GM23338 (cell line): ENCODE data around the gene RIC1. TPM values are rescaled to one million over a fixed set of nuclear protein-coding genes. Genes with fewer than 3 reads are reported as not detected.

Experiments used
- ATAC-seq: fragments of 200-7000 bp; cut with Tn5 transposase; 3 replicates; pipeline ENCODE4 v1.9.1; 2020
- DNase-seq: peaks from one replicate; pipeline ENCODE4 v3.0.0-alpha.2; 2015; ENCODE audit warnings: low spot score
- H2AFZ ChIP-seq: fragments of 200-600 bp; sonication (generic); 2 replicates; pipeline ENCODE4 v1.8.0; 2016; ENCODE audit warnings: antibody characterized with exemption, mild to moderate bottlenecking, moderate library complexity
- H3F3A ChIP-seq: fragments of 200-600 bp; sonication (generic); replicated peaks from 2 replicates; pipeline ENCODE4 v1.8.0; 2017; ENCODE audit warnings: antibody characterized with exemption, mixed run types, low read depth
- H3K27ac ChIP-seq: fragments of 200-600 bp; sonication (generic); 2 replicates; pipeline ENCODE4 v1.6.1; 2016; ENCODE audit warnings: low read depth
- H3K27me3 ChIP-seq: fragments of 200-600 bp; sonication (generic); 2 replicates; pipeline ENCODE4 v1.8.0; 2016; ENCODE audit warnings: mild to moderate bottlenecking, mixed run types, moderate library complexity; ENCODE audit not compliant: insufficient read depth
- H3K36me3 ChIP-seq: fragments of 200-600 bp; sonication (generic); 2 replicates; pipeline ENCODE4 v1.8.0; 2016; ENCODE audit warnings: mild to moderate bottlenecking; ENCODE audit not compliant: insufficient read depth
- H3K4me1 ChIP-seq: fragments of 200-600 bp; sonication (generic); 2 replicates; pipeline ENCODE4 v1.8.0; 2016; ENCODE audit warnings: mild to moderate bottlenecking, moderate library complexity; ENCODE audit not compliant: insufficient read depth
- H3K4me2 ChIP-seq: fragments of 200-600 bp; sonication (generic); 2 replicates; pipeline ENCODE4 v1.7.1; 2017; ENCODE audit warnings: mixed run types
- H3K4me3 ChIP-seq: fragments of 200-600 bp; sonication (generic); 2 replicates; pipeline ENCODE4 v1.6.1; 2016; ENCODE audit warnings: mixed run types
- H3K79me2 ChIP-seq: fragments of 200-600 bp; sonication (generic); replicated peaks from 2 replicates; pipeline ENCODE4 v1.8.0; 2017; ENCODE audit warnings: mild to moderate bottlenecking; ENCODE audit not compliant: insufficient read depth
- H3K9me2 ChIP-seq: fragments of 200-600 bp; sonication (generic); 2 replicates; pipeline ENCODE4 v1.8.0; 2017; ENCODE audit not compliant: insufficient read depth
- H4K20me1 ChIP-seq: fragments of 200-600 bp; sonication (generic); replicated peaks from 2 replicates; pipeline ENCODE4 v1.8.0; 2017; ENCODE audit warnings: mild to moderate bottlenecking; ENCODE audit not compliant: insufficient read depth
- H3K27ac Mint-ChIP-seq: 2 replicates; pipeline ENCODE4 v1.8.0; 2020; ENCODE audit warnings: inconsistent platforms, mild to moderate bottlenecking, moderate library complexity, mixed read lengths
- H3K27me3 Mint-ChIP-seq: 3 replicates; pipeline ENCODE4 v1.8.0; 2022; ENCODE audit warnings: low read depth, mild to moderate bottlenecking, moderate library complexity, mixed read lengths, inconsistent platforms; ENCODE audit not compliant: insufficient read depth, poor library complexity
- H3K36me3 Mint-ChIP-seq: 3 replicates; pipeline ENCODE4 v1.8.0; 2021; ENCODE audit warnings: low read depth, mild to moderate bottlenecking, inconsistent platforms, moderate library complexity, mixed read lengths
- H3K4me1 Mint-ChIP-seq: 3 replicates; pipeline ENCODE4 v1.8.0; 2020; ENCODE audit warnings: mild to moderate bottlenecking, inconsistent platforms, mixed read lengths
- H3K4me3 Mint-ChIP-seq: 3 replicates; pipeline ENCODE4 v1.8.0; 2021; ENCODE audit warnings: moderate library complexity, mild to moderate bottlenecking, inconsistent platforms, mixed read lengths
- H3K9me3 Mint-ChIP-seq: 3 replicates; pipeline ENCODE4 v1.8.0; 2020; ENCODE audit warnings: moderate library complexity, mild to moderate bottlenecking, inconsistent platforms, mixed read lengths
- CREB1 ChIP-seq: fragments of 250-450 bp; sonication (Bioruptor Pico); IDR thresholded peaks from 2 replicates; pipeline ENCODE4 v1.5.0; 2020; ENCODE audit warnings: low read depth, mild to moderate bottlenecking, moderate library complexity
- CTCF ChIP-seq, 2 experiments: fragments of 200-600 bp in 1 of 2; sonication (generic) in 1 of 2; conservative IDR thresholded peaks; 2 replicates each; pipeline versions ENCODE4 v1.5.1 to v1.6.1; 2016 to 2017; ENCODE audit warnings: antibody characterized with exemption in 2 of 2, low read depth in 2 of 2, mild to moderate bottlenecking in 2 of 2, moderate library complexity in 1 of 2
- ETS1 ChIP-seq: IDR thresholded peaks from 2 replicates; pipeline ENCODE4 v1.6.1; 2016; ENCODE audit warnings: antibody characterized with exemption
- EZH2 ChIP-seq: fragments of 200-600 bp; sonication (generic); IDR thresholded peaks from one replicate; pipeline ENCODE4 v1.8.0; 2017; ENCODE audit warnings: antibody characterized with exemption, mild to moderate bottlenecking, low read depth; ENCODE audit not compliant: unreplicated experiment
- EZH2phosphoT487 ChIP-seq: fragments of 200-600 bp; sonication (generic); IDR thresholded peaks from one replicate; pipeline ENCODE4 v1.8.1; 2018; ENCODE audit warnings: antibody characterized with exemption; ENCODE audit not compliant: unreplicated experiment
- JUNB ChIP-seq: IDR thresholded peaks from one replicate; pipeline ENCODE4 v1.6.1; 2016; ENCODE audit warnings: antibody characterized with exemption; ENCODE audit not compliant: unreplicated experiment
- NANOG ChIP-seq: IDR thresholded peaks from 2 replicates; pipeline ENCODE4 v1.6.1; 2016; ENCODE audit warnings: antibody characterized with exemption, borderline replicate concordance
- POLR2AphosphoS5 ChIP-seq: IDR thresholded peaks from 2 replicates; pipeline ENCODE4 v1.6.1; 2016; ENCODE audit warnings: antibody characterized with exemption, low read depth
- REST ChIP-seq: IDR thresholded peaks from one replicate; pipeline ENCODE4 v1.6.1; 2018; ENCODE audit warnings: antibody characterized with exemption; ENCODE audit not compliant: unreplicated experiment
- STAT1 ChIP-seq: IDR thresholded peaks from one replicate; pipeline ENCODE4 v1.6.1; 2016; ENCODE audit warnings: antibody characterized with exemption; ENCODE audit not compliant: unreplicated experiment
- ZNF114 ChIP-seq: fragments of 250-450 bp; sonication (Bioruptor Pico); IDR thresholded peaks from 2 replicates; pipeline ENCODE4 v1.5.0; 2020; ENCODE audit warnings: mild to moderate bottlenecking, moderate library complexity
- ZNF331 ChIP-seq: fragments of 250-450 bp; sonication (Bioruptor Pico); IDR thresholded peaks from 2 replicates; pipeline ENCODE4 v1.5.0; 2020; ENCODE audit warnings: low read depth, mild to moderate bottlenecking, moderate library complexity
- ZNF462 ChIP-seq: fragments of 250-450 bp; sonication (Bioruptor Pico); IDR thresholded peaks from 2 replicates; pipeline ENCODE4 v1.5.0; 2020; ENCODE audit warnings: mild to moderate bottlenecking, moderate library complexity
- polyA plus RNA-seq: library from polyadenylated mRNA; unstranded; fragments of >200 nt; fragmentation: Nextera tagmentation; extraction: Ambion mirVana; gene quantifications from 2 replicates; pipeline ENCODE4 v1.2.1, GENCODE V29; 2016
- total RNA-seq: library from RNA; depleted of rRNA; stranded (reverse); fragments of >200 nt; shearing (Covaris generic); gene quantifications from 2 replicates; pipeline ENCODE4 v1.2.3, GENCODE V29; 2014

RIC1 gene
- total and polyA plus RNA-seq, 2 experiments from 2014 or later, result 7.8 to 34.9 TPM

- H3K4me3 ChIP-seq, result no peak overlapping the region
- H3K4me1 Mint-ChIP-seq, result no peaks in the 10 kb centered on the region
- no peaks in the 10 kb centered on the region for H3K27me3 ChIP-seq
- ATAC-seq, result peak; percentile 35; the same call in 1 of the 3 replicates
- no peak for DNase-seq
- H3K27me3 Mint-ChIP-seq, result peaks cover 14% of the 10 kb centered on the region
- H3K36me3 Mint-ChIP-seq, result peaks cover 18% of the 10 kb centered on the region
- H3K4me1 ChIP-seq, result no peaks in the 10 kb centered on the region
- H3K4me3 Mint-ChIP-seq, result no peak overlapping the region
- peaks cover 99% of the 10 kb centered on the region for H3K79me2 ChIP-seq
- no peak overlapping the region for H3K27ac Mint-ChIP-seq
- no peaks in the 10 kb centered on the region for H3K36me3 ChIP-seq
- no peaks in the 10 kb centered on the region for H3K9me2 ChIP-seq
- H3K27ac ChIP-seq, result no peak overlapping the region
- no peak overlapping the region for H2AFZ ChIP-seq
- H3K9me3 Mint-ChIP-seq, result peaks cover 28% of the 10 kb centered on the region
- peaks cover 11% of the 10 kb centered on the region; the same call in 1 of the 2 replicates for H4K20me1 ChIP-seq
- no peak for TF ChIP-seq CTCF (conservative IDR thresholded peaks at IDR 0.05; ENCODE audit: low read depth in 2 of 2)
- TF ChIP-seq ETS1, result no peak
- no peak for TF ChIP-seq POLR2AphosphoS5
- TF ChIP-seq JUNB, result no peak
- TF ChIP-seq STAT1, result no peak
- TF ChIP-seq REST, result no peak
- no peak for TF ChIP-seq ZNF114 (CRISPR knock-in tag)
- TF ChIP-seq CREB1 (CRISPR knock-in tag), result no peak
- TF ChIP-seq NANOG, result no peak
- no peak for TF ChIP-seq ZNF462 (CRISPR knock-in tag)
- TF ChIP-seq EZH2phosphoT487, result no peak
- no peak for TF ChIP-seq EZH2
- TF ChIP-seq ZNF331 (CRISPR knock-in tag), result no peak
- no peaks in the 10 kb centered on the region for H3F3A ChIP-seq
- no peak overlapping the region for H3K4me2 ChIP-seq
These were observed 21.6 kb downstream of the RIC1 start for GRCh38 chr9:5650356-5651105.
